Neuronal stem cell (in vitro differentiated cells): ENCODE measurements around the gene IQCK.

Source experiments
- DNase-seq: peaks from one replicate; pipeline ENCODE4 v3.0.0-alpha.2; 2013; ENCODE audit warnings: low spot score
- H2AFZ ChIP-seq: one replicate; pipeline ENCODE4 v1.6.1; 2013; ENCODE audit warnings: mild to moderate bottlenecking, low read length, inconsistent platforms
- H2AK5ac ChIP-seq: 2 replicates; pipeline ENCODE4 v1.6.1; 2013; ENCODE audit warnings: low read depth, mild to moderate bottlenecking, inconsistent platforms, low read length, moderate library complexity, mixed read lengths
- H2BK120ac ChIP-seq: 2 replicates; pipeline ENCODE4 v1.6.1; 2013; ENCODE audit warnings: low read depth, mild to moderate bottlenecking, inconsistent platforms, low read length, moderate library complexity, mixed read lengths
- H2BK12ac ChIP-seq: one replicate; pipeline ENCODE4 v1.6.1; 2013; ENCODE audit warnings: low read length, inconsistent platforms
- H2BK15ac ChIP-seq: 2 replicates; pipeline ENCODE4 v1.6.1; 2013; ENCODE audit warnings: mild to moderate bottlenecking, low read length, inconsistent platforms, mixed read lengths
- H2BK5ac ChIP-seq: one replicate; pipeline ENCODE4 v1.6.1; 2013; ENCODE audit warnings: inconsistent platforms, mild to moderate bottlenecking, low read length, moderate library complexity
- H3K14ac ChIP-seq: one replicate; pipeline ENCODE4 v1.6.1; 2013; ENCODE audit warnings: low read length, inconsistent platforms
- H3K18ac ChIP-seq: 2 replicates; pipeline ENCODE4 v1.6.1; 2013; ENCODE audit warnings: low read length, inconsistent platforms
- H3K23ac ChIP-seq: 2 replicates; pipeline ENCODE4 v1.6.1; 2013; ENCODE audit warnings: low read depth, mild to moderate bottlenecking, mixed read lengths, low read length, inconsistent platforms; ENCODE audit not compliant: poor library complexity
- H3K27ac ChIP-seq: replicated peaks from 3 replicates; pipeline ENCODE4 v1.5.1; 2013; ENCODE audit warnings: low read length, inconsistent platforms
- H3K27me3 ChIP-seq, 3 experiments: 2 replicates each; pipeline ENCODE4 v1.6.1; 2013; ENCODE audit warnings: low read length in 3 of 3, mild to moderate bottlenecking in 2 of 3, inconsistent platforms in 1 of 3, low read depth in 1 of 3, mixed read lengths in 1 of 3, moderate library complexity in 1 of 3; ENCODE audit not compliant: control insufficient read depth in 3 of 3, insufficient read depth in 3 of 3
- H3K36me3 ChIP-seq, 2 donors: replicated peaks in 1 of 2; 2 replicates each; pipeline ENCODE4 v1.6.1; 2013; ENCODE audit warnings: low read length in 2 of 2; ENCODE audit not compliant: control insufficient read depth in 2 of 2, insufficient read depth in 2 of 2
- H3K4ac ChIP-seq: 2 replicates; pipeline ENCODE4 v1.6.1; 2013; ENCODE audit warnings: inconsistent platforms, mild to moderate bottlenecking, low read length, moderate library complexity
- H3K4me1 ChIP-seq, 2 donors: 1 replicate in 1 of 2; 2 replicates in 1 of 2; pipeline ENCODE4 v1.6.1; 2013; ENCODE audit warnings: low read length in 2 of 2, low read depth in 1 of 2; ENCODE audit not compliant: control insufficient read depth in 2 of 2, insufficient read depth in 1 of 2
- H3K4me2 ChIP-seq: one replicate; pipeline ENCODE4 v1.6.1; 2013; ENCODE audit warnings: mild to moderate bottlenecking, low read length, inconsistent platforms; ENCODE audit not compliant: insufficient read depth, poor library complexity, severe bottlenecking
- H3K4me3 ChIP-seq, 2 donors: 2 replicates each; pipeline ENCODE4 v1.5.1; 2013; ENCODE audit warnings: low read length in 2 of 2, mild to moderate bottlenecking in 2 of 2, inconsistent platforms in 1 of 2, moderate library complexity in 1 of 2
- H3K79me1 ChIP-seq: one replicate; pipeline ENCODE4 v1.6.1; 2013; ENCODE audit warnings: low read depth, mild to moderate bottlenecking, inconsistent platforms, low read length, moderate library complexity
- H3K9ac ChIP-seq: one replicate; pipeline ENCODE4 v1.6.1; 2013; ENCODE audit warnings: mild to moderate bottlenecking, low read depth, low read length, inconsistent platforms; ENCODE audit not compliant: poor library complexity
- H3K9me3 ChIP-seq, 2 donors: replicated peaks in 1 of 2; 2 replicates each; pipeline versions ENCODE3 to v1.6.1; 2013; ENCODE audit warnings: low read length in 2 of 2, mild to moderate bottlenecking in 2 of 2, inconsistent platforms in 1 of 2, low read depth in 1 of 2, mixed read lengths in 1 of 2, moderate library complexity in 1 of 2; ENCODE audit not compliant: control insufficient read depth in 2 of 2, insufficient read depth in 1 of 2
- H4K8ac ChIP-seq: one replicate; pipeline ENCODE4 v1.6.1; 2013; ENCODE audit warnings: low read depth, mild to moderate bottlenecking, inconsistent platforms, low read length, moderate library complexity
- H4K91ac ChIP-seq: one replicate; pipeline ENCODE4 v1.6.1; 2013; ENCODE audit warnings: low read length, low read depth, mild to moderate bottlenecking, inconsistent platforms; ENCODE audit not compliant: poor library complexity
- WGBS, 2 donors: extraction: QIAGEN DNeasy Blood & Tissue Kit; methylation state at CpG; one replicate each; pipeline ENCODE4 v1.1.7; 2013; ENCODE audit warnings: missing lambda C conversion rate in 2 of 2, mixed read lengths in 1 of 2; ENCODE audit not compliant: insufficient read length in 2 of 2, insufficient replicate concordance in 1 of 2; ENCODE audit errors: extremely low coverage in 2 of 2; 5-methylcytosine and 5-hydroxymethylcytosine counted together

Gene IQCK

DNA sequence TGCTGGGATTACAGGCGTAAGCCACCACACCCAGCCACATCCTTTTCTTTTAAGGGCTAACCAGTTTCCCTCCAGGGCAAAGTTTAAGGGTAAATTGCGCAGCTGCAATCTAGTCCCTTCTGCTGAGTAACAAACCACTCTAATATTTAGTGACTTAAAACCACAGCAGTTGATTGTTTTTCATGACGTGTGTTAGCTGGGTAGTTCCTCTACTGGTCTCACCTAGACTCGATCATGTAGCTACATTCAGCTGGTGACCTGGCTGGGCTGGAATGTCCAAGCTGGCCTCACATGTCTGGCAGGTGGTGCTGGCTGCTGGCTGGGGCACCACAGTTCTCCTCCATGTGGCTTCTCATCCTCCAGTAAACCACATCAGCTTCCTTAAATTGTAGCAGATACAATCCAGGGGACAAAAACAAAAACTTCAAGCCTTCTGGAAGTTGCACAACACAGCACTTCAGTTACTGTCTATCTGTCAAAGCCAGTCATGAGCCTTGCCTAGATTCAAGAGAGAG, 91.1 kb downstream of the IQCK start:
- H2BK12ac ChIP-seq, result no peak overlapping the region
- H3K18ac ChIP-seq, result no peak overlapping the region
- H3K79me1 ChIP-seq, result no peaks in the 10 kb centered on the region
- no peak overlapping the region for H3K9ac ChIP-seq
- H2AFZ ChIP-seq, result no peak overlapping the region
- no peak overlapping the region for H4K91ac ChIP-seq
- H3K9me3 ChIP-seq, result peaks cover 11 to 28% of the 10 kb centered on the region in 2 donors
- WGBS, 2 donors, result no CpG with 5 or more reads among the region's 4 CpGs
- H2AK5ac ChIP-seq, result no peak overlapping the region
- H3K4ac ChIP-seq, result no peak overlapping the region
- H4K8ac ChIP-seq, result no peak overlapping the region
- H3K4me2 ChIP-seq, result no peak overlapping the region
- H2BK120ac ChIP-seq, result no peak overlapping the region
- no peak overlapping the region for H2BK5ac ChIP-seq
- H3K27ac ChIP-seq, result no peak overlapping the region
- H3K27me3 ChIP-seq, result no peaks in the 10 kb centered on the region
- no peak overlapping the region for H3K23ac ChIP-seq
- no peak for DNase-seq
- H2BK15ac ChIP-seq, result no peak overlapping the region
- peaks cover 0 to 1% of the 10 kb centered on the region in 2 donors for H3K36me3 ChIP-seq
- no peak overlapping the region for H3K14ac ChIP-seq
- H3K4me1 ChIP-seq, result peaks cover 0 to 2% of the 10 kb centered on the region in 2 donors
- H3K4me3 ChIP-seq, result no peak overlapping the region

DNA sequence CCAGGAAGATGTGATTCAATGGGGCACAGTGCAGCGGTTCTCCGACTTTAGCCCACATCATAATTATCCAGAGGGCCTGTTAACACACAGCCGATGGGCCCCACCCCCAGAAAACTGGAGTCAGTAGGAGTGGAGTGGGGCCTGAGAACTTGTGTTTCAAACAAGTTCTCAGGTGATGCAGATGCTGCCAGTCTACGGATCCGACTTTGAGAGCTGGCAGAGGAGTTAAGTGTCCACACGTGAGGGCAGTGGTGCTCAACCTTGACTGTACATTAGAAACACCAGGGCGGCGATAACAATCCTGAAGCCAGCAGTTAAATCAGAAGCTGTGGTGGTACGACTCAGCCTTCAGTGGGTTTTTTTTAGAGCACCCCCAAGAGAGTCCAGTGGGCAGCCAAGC, 91.6 kb downstream of the IQCK start:
- WGBS, 2 donors, result no CpG with 5 or more reads among the region's 9 CpGs
- DNase-seq, result no peak
- no peak overlapping the region for H2AK5ac ChIP-seq
- no peak overlapping the region for H2BK15ac ChIP-seq
- H3K4ac ChIP-seq, result no peak overlapping the region
- no peak overlapping the region for H3K23ac ChIP-seq
- H3K27ac ChIP-seq, result no peak overlapping the region
- no peak overlapping the region for H3K18ac ChIP-seq
- peaks cover 11 to 28% of the 10 kb centered on the region in 2 donors for H3K9me3 ChIP-seq
- H3K36me3 ChIP-seq, result peaks cover 0 to 1% of the 10 kb centered on the region in 2 donors
- H2BK5ac ChIP-seq, result no peak overlapping the region
- peaks cover 0 to 2% of the 10 kb centered on the region in 2 donors for H3K4me1 ChIP-seq
- peak overlapping the region; percentile 66 for H2BK120ac ChIP-seq
- no peak overlapping the region for H4K8ac ChIP-seq
- no peak overlapping the region for H3K9ac ChIP-seq
- H3K27me3 ChIP-seq, result no peaks in the 10 kb centered on the region
- no peak overlapping the region for H2AFZ ChIP-seq
- H4K91ac ChIP-seq, result no peak overlapping the region
- no peak overlapping the region for H2BK12ac ChIP-seq
- H3K14ac ChIP-seq, result no peak overlapping the region
- no peak overlapping the region for H3K4me2 ChIP-seq
- no peak overlapping the region for H3K4me3 ChIP-seq
- H3K79me1 ChIP-seq, result no peaks in the 10 kb centered on the region

DNA sequence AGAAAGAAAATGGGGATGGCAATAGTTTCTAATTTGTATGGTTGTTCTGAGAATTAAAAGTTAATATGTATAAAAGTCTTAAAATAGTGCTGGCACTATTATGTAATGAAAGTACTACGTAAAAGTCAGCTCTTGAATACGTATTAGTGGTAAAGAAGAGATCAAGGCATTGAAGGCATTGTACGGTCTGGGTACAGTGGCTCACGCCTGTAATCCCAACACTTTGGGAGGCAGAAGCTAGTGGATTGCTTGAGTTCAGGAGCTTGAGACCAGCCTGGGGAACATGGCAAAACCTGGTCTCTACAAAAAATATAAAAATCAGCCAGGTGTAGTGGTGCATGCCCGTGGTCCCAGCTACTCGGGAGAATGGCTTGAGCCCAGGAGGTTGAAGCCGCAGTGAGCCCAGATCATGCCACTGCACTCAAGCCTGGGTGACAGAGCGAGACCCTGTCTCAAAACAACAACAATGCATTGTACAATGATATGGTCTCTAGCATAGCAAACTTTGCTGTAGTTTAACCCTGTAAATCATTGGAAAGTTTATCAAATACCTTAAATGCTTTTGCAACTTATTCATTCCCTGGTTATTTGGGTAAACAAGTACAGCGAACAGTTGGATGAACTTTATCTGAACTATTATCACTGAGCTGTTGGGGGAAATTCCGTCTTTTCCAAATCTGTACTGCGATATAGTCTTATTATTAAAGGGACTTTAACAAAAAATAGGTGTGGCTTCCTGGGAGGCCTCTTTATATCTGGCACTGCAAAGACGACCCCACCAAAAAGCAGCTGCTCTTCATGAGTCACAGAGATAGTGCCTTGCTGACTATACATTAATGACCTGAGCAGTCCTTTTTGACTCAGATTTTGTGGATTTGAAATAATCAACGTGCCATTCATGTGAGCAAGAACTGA, 93.0 kb downstream of the IQCK start:
- no peak overlapping the region for H2BK5ac ChIP-seq
- H3K36me3 ChIP-seq, result no peaks in the 10 kb centered on the region
- H3K14ac ChIP-seq, result no peak overlapping the region
- H2AK5ac ChIP-seq, result no peak overlapping the region
- no peak overlapping the region for H3K27ac ChIP-seq
- H2BK12ac ChIP-seq, result no peak overlapping the region
- no peaks in the 10 kb centered on the region for H3K79me1 ChIP-seq
- no peak overlapping the region for H2AFZ ChIP-seq
- no peak overlapping the region for H3K23ac ChIP-seq
- H4K8ac ChIP-seq, result no peak overlapping the region
- H3K4me3 ChIP-seq, result no peak overlapping the region
- H3K27me3 ChIP-seq, result no peaks in the 10 kb centered on the region
- no peak overlapping the region for H3K4me2 ChIP-seq
- no peak overlapping the region for H2BK120ac ChIP-seq
- peaks cover 0 to 2% of the 10 kb centered on the region in 2 donors for H3K4me1 ChIP-seq
- no peak overlapping the region for H3K18ac ChIP-seq
- WGBS, 2 donors, result no CpG with 5 or more reads among the region's 13 CpGs
- peaks cover 7 to 16% of the 10 kb centered on the region in 2 donors for H3K9me3 ChIP-seq
- no peak for DNase-seq
- H3K4ac ChIP-seq, result no peak overlapping the region
- no peak overlapping the region for H2BK15ac ChIP-seq
- no peak overlapping the region for H3K9ac ChIP-seq
- H4K91ac ChIP-seq, result no peak overlapping the region

DNA sequence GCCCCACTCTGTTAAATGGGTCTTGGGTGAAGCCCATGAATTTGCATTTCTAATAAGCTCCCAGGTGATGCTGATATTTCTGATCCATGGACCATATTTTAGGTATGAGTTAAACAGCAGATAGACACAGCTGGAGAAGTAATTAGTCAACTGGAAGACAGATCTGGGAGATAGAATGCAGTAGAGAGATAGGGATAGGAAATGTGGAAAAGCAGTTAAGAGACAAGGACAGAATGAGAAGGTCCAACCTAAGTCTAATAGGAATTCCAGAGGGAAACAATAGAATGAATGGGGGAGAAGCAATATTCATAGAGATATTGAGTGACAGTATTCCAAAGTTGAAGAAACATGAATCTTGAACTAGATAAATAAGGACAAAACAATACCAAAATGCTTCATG, 94.9 kb downstream of the IQCK start:
- H2AFZ ChIP-seq, result no peak overlapping the region
- no peaks in the 10 kb centered on the region for H3K36me3 ChIP-seq
- H2BK120ac ChIP-seq, result no peak overlapping the region
- no peak overlapping the region for H2BK5ac ChIP-seq
- H2AK5ac ChIP-seq, result no peak overlapping the region
- H2BK15ac ChIP-seq, result no peak overlapping the region
- H2BK12ac ChIP-seq, result no peak overlapping the region
- no peaks in the 10 kb centered on the region for H3K79me1 ChIP-seq
- H3K4ac ChIP-seq, result no peak overlapping the region
- no peak overlapping the region for H4K8ac ChIP-seq
- no peak overlapping the region for H3K27ac ChIP-seq
- no peak overlapping the region for H4K91ac ChIP-seq
- H3K9me3 ChIP-seq, result peaks cover 3 to 9% of the 10 kb centered on the region in 2 donors
- H3K18ac ChIP-seq, result no peak overlapping the region
- H3K14ac ChIP-seq, result no peak overlapping the region
- DNase-seq, result no peak
- no peak overlapping the region for H3K4me2 ChIP-seq
- H3K23ac ChIP-seq, result no peak overlapping the region
- peaks cover 0 to 2% of the 10 kb centered on the region in 2 donors for H3K4me1 ChIP-seq
- no peak overlapping the region for H3K9ac ChIP-seq
- no peaks in the 10 kb centered on the region for H3K27me3 ChIP-seq
- no peak overlapping the region for H3K4me3 ChIP-seq
